Kidney epithelial cell (primary cell): ENCODE data around the gene MSL3. TPM values are rescaled to one million over a fixed set of nuclear protein-coding genes. Genes with fewer than 3 reads are reported as not detected.

ENCODE experiments used
- DNase-seq: peaks from one replicate; pipeline ENCODE4 v3.0.0-alpha.2; 2010; ENCODE audit warnings: low read depth
- H3K27me3 ChIP-seq: 2 replicates; pipeline ENCODE4 v1.6.0; 2011; ENCODE audit warnings: low read length; ENCODE audit not compliant: control insufficient read depth, insufficient read depth
- H3K36me3 ChIP-seq: 2 replicates; pipeline ENCODE4 v1.5.1; 2011; ENCODE audit warnings: low read length; ENCODE audit not compliant: control insufficient read depth, insufficient read depth
- H3K4me3 ChIP-seq: 2 replicates; pipeline ENCODE4 v1.5.1; 2011; ENCODE audit warnings: low read depth, mild to moderate bottlenecking, control low read depth, low read length
- CTCF ChIP-seq: IDR thresholded peaks from 2 replicates; pipeline ENCODE4 v1.5.1; 2011; ENCODE audit warnings: mild to moderate bottlenecking, moderate library complexity, low read length, control low read depth, inconsistent platforms; ENCODE audit not compliant: insufficient read depth, poor library complexity, severe bottlenecking
- total RNA-seq: library from RNA; depleted of rRNA; stranded (reverse); fragments of >200 nt; gene quantifications from 2 replicates; pipeline ENCODE4 v1.2.3, GENCODE V29; 2015

The MSL3 gene
- total RNA-seq, 1 donor from 2014 or later, result 30.9 TPM

GRCh38 chrX:11733614-11734013, 24.4 kb upstream of the MSL3 start:
- H3K36me3 ChIP-seq, result no peaks in the 10 kb centered on the region
- TF ChIP-seq CTCF, result no peak
- H3K4me3 ChIP-seq, result no peak overlapping the region
- H3K27me3 ChIP-seq, result no peaks in the 10 kb centered on the region
- DNase-seq, result no peak

GRCh38 chrX:11739776-11740175, 18.3 kb upstream of the MSL3 start:
- TF ChIP-seq CTCF, result no peak

GRCh38 chrX:11740794-11741193, 17.2 kb upstream of the MSL3 start:
- TF ChIP-seq CTCF, result no peak
- DNase-seq, result no peak
- Histone ChIP-seq H3K4me3 (no peak overlapping the region), H3K36me3 (no peaks in the 10 kb centered on the region), H3K27me3 (no peaks in the 10 kb centered on the region)

More at GRCh38 chrX:11739776-11740175, 18.3 kb upstream of the MSL3 start:
- H3K27me3 ChIP-seq, result no peaks in the 10 kb centered on the region
- H3K36me3 ChIP-seq, result no peaks in the 10 kb centered on the region
- no peak for DNase-seq
- no peak overlapping the region for H3K4me3 ChIP-seq

GRCh38 chrX:11741574-11741973, 16.5 kb upstream of the MSL3 start:
- no peak for DNase-seq
- Histone ChIP-seq H3K36me3 (no peaks in the 10 kb centered on the region), H3K4me3 (no peak overlapping the region), H3K27me3 (no peaks in the 10 kb centered on the region)
- TF ChIP-seq CTCF, result no peak

GRCh38 chrX:11745881-11746280, 12.2 kb upstream of the MSL3 start:
- no peaks in the 10 kb centered on the region for H3K27me3 ChIP-seq
- no peak for DNase-seq
- H3K36me3 ChIP-seq, result no peaks in the 10 kb centered on the region
- H3K4me3 ChIP-seq, result no peak overlapping the region
- TF ChIP-seq CTCF, result no peak

- DNase-seq, result no peak
- TF ChIP-seq CTCF, result no peak
- H3K4me3 ChIP-seq, result no peak overlapping the region
- no peaks in the 10 kb centered on the region for H3K36me3 ChIP-seq
- H3K27me3 ChIP-seq, result no peaks in the 10 kb centered on the region
These were observed 8.0 kb upstream of the MSL3 start for GRCh38 chrX:11750046-11750445.
